Keratinocyte (primary cell): ENCODE results near the gene NT5M. TPM values are rescaled to one million over a fixed set of nuclear protein-coding genes. Genes with fewer than 3 reads are reported as not detected.

ENCODE experiments used
- DNase-seq: peaks from one replicate; pipeline ENCODE4 v3.0.0-alpha.2; 2011; ENCODE audit warnings: low read depth, missing footprints, low spot score
- FAIRE-seq: peaks from 2 replicates; lab custom pipeline; 2011; peaks lifted over from hg19 to GRCh38; lab: Jason Lieb, UNC
- H2AFZ ChIP-seq: 2 replicates; pipeline ENCODE4 v1.6.0; 2012; ENCODE audit warnings: low read length, control low read depth, inconsistent platforms; ENCODE audit not compliant: control insufficient read depth
- H3K27ac ChIP-seq: 2 replicates; pipeline ENCODE4 v1.5.1; 2011; ENCODE audit warnings: low read length; ENCODE audit not compliant: control insufficient read depth, insufficient read depth
- H3K27me3 ChIP-seq: 3 replicates; pipeline ENCODE4 v1.6.0; 2011; ENCODE audit warnings: low read length; ENCODE audit not compliant: control insufficient read depth, insufficient read depth; ENCODE audit errors: extremely low read depth
- H3K36me3 ChIP-seq, 2 experiments: 2 replicates in 1 of 2; 3 replicates in 1 of 2; pipeline ENCODE4 v1.5.1; 2011; ENCODE audit warnings: low read length in 2 of 2, mild to moderate bottlenecking in 1 of 2; ENCODE audit not compliant: control insufficient read depth in 2 of 2, insufficient read depth in 2 of 2; ENCODE audit errors: extremely low read depth in 1 of 2
- H3K4me1 ChIP-seq: 3 replicates; pipeline ENCODE4 v1.5.1; 2011; ENCODE audit warnings: low read length; ENCODE audit not compliant: control insufficient read depth, insufficient read depth; ENCODE audit errors: extremely low read depth
- H3K4me2 ChIP-seq: 3 replicates; pipeline ENCODE4 v1.6.0; 2011; ENCODE audit warnings: low read depth, low read length; ENCODE audit not compliant: control insufficient read depth, insufficient read depth; ENCODE audit errors: extremely low read depth
- H3K4me3 ChIP-seq, 3 experiments: fragments of 200-600 bp in 1 of 3; sonication (generic) in 1 of 3; 2 replicates in 2 of 3; 3 replicates in 1 of 3; pipeline ENCODE4 v1.5.1; 2011 to 2016; ENCODE audit warnings: low read length in 3 of 3, mild to moderate bottlenecking in 3 of 3, control low read depth in 2 of 3, inconsistent platforms in 1 of 3, low read depth in 1 of 3, mixed read lengths in 1 of 3, mixed run types in 1 of 3, moderate library complexity in 1 of 3; ENCODE audit not compliant: control insufficient read depth in 2 of 3, insufficient read depth in 2 of 3; ENCODE audit errors: extremely low read depth in 1 of 3
- H3K79me2 ChIP-seq: 2 replicates; pipeline ENCODE4 v1.6.0; 2012; ENCODE audit warnings: low read length; ENCODE audit not compliant: control insufficient read depth, insufficient read depth
- H3K9ac ChIP-seq: 3 replicates; pipeline ENCODE4 v1.6.0; 2011; ENCODE audit warnings: low read length; ENCODE audit not compliant: control insufficient read depth, insufficient read depth; ENCODE audit errors: extremely low read depth
- H3K9me1 ChIP-seq: 3 replicates; pipeline ENCODE4 v1.6.0; 2011; ENCODE audit warnings: low read length; ENCODE audit not compliant: control insufficient read depth, insufficient read depth; ENCODE audit errors: extremely low read depth
- H3K9me3 ChIP-seq: 2 replicates; pipeline ENCODE4 v1.5.1; 2012; ENCODE audit warnings: low read depth, low read length; ENCODE audit not compliant: control insufficient read depth
- H4K20me1 ChIP-seq: 3 replicates; pipeline ENCODE4 v1.6.0; 2011; ENCODE audit warnings: low read length; ENCODE audit not compliant: control insufficient read depth, insufficient read depth; ENCODE audit errors: extremely low read depth
- CTCF ChIP-seq, 3 experiments: IDR thresholded peaks in 1 of 3; conservative IDR thresholded peaks in 1 of 3; optimal IDR thresholded peaks in 1 of 3; 2 replicates in 2 of 3; 3 replicates in 1 of 3; pipeline versions ENCODE3 to v1.5.1; 2011; ENCODE audit warnings: low read length in 3 of 3, mild to moderate bottlenecking in 3 of 3, moderate library complexity in 2 of 3, control low read depth in 1 of 3, inconsistent platforms in 1 of 3; ENCODE audit not compliant: insufficient read depth in 2 of 3; ENCODE audit errors: extremely low read depth in 1 of 3
- EZH2 ChIP-seq: IDR thresholded peaks from one replicate; pipeline ENCODE4 v1.6.1; 2012; ENCODE audit warnings: inconsistent platforms, mild to moderate bottlenecking, low read length, moderate library complexity
- dilution Hi-C: fragments of 300-500 bp; cut with MboI; formaldehyde crosslinking; loops from one replicate; pipeline ENCODE4 v1.7.0; 2020; ENCODE audit warnings: low sequenced_read_pairs; ENCODE audit not compliant: extremely low pct_ligation_motif_present
- polyA plus RNA-seq, 5 experiments: library from polyadenylated mRNA; depleted of rRNA in 3 of 5; stranded (reverse) in 3 of 5; stranded (forward) in 1 of 5; unstranded in 1 of 5; fragments of >200 nt; gene quantifications; 1 replicate in 1 of 5; 2 replicates in 3 of 5; 3 replicates in 1 of 5; pipeline versions ENCODE4 v1.2.1 to v1.2.3, GENCODE V29; 2011 to 2012; ENCODE audit warnings: missing spikeins in 2 of 5, low read depth in 1 of 5, low replicate concordance in 1 of 5

The NT5M gene
- polyA plus RNA-seq, 1 donor (not counting 4 experiments of a cell fraction or from before 2014, with no cell fraction given) = 0.16 TPM

- no peak overlapping the region for H3K4me3 ChIP-seq
- TF ChIP-seq CTCF (optimal IDR thresholded peaks at IDR 0.05 in 1 of 3, IDR thresholded peaks at IDR 0.05 in 1 of 3, conservative IDR thresholded peaks at IDR 0.05 in 1 of 3; ENCODE audit: extremely low read depth in 1 of 3, insufficient read depth in 2 of 3, low read length in 3 of 3) (no peak), EZH2 (no peak)
- no peak overlapping the region for H3K4me2 ChIP-seq
- no peak overlapping the region for H2AFZ ChIP-seq
- dilution Hi-C loops = no loop called here
- H3K9ac ChIP-seq = no peak overlapping the region
- FAIRE-seq (no peak), DNase-seq (no peak)
- H3K27ac ChIP-seq = no peak overlapping the region
- H3K79me2 ChIP-seq = no peaks in the 10 kb centered on the region
- H3K9me3 ChIP-seq = no peaks in the 10 kb centered on the region
- no peaks in the 10 kb centered on the region for H3K36me3 ChIP-seq
- H3K4me1 ChIP-seq = peaks cover 15% of the 10 kb centered on the region
- H3K9me1 ChIP-seq = peaks cover 6% of the 10 kb centered on the region
- H4K20me1 ChIP-seq = no peaks in the 10 kb centered on the region
- H3K27me3 ChIP-seq = peaks cover 37% of the 10 kb centered on the region
Observed at GRCh38 chr17:17384291-17384615, 81.1 kb downstream of the NT5M start.

GRCh38 chr17:17384961-17385360 lies 81.8 kb downstream of the NT5M start:
- TF ChIP-seq EZH2 = no peak
- no peak for TF ChIP-seq CTCF (optimal IDR thresholded peaks at IDR 0.05 in 1 of 3, IDR thresholded peaks at IDR 0.05 in 1 of 3, conservative IDR thresholded peaks at IDR 0.05 in 1 of 3; ENCODE audit: extremely low read depth in 1 of 3, insufficient read depth in 2 of 3, low read length in 3 of 3)
- dilution Hi-C loops = no loop called here
- Histone ChIP-seq H3K4me2 (no peak overlapping the region), H3K4me1 (peaks cover 15% of the 10 kb centered on the region), H3K9me3 (no peaks in the 10 kb centered on the region), H3K36me3 (no peaks in the 10 kb centered on the region), H4K20me1 (no peaks in the 10 kb centered on the region), H3K27ac (no peak overlapping the region), H3K79me2 (no peaks in the 10 kb centered on the region), H3K27me3 (peaks cover 31% of the 10 kb centered on the region), H2AFZ (no peak overlapping the region), H3K4me3 (no peak overlapping the region), H3K9ac (no peak overlapping the region), H3K9me1 (peaks cover 6% of the 10 kb centered on the region)
- FAIRE-seq (no peak), DNase-seq (no peak)
